HPDE6-E6E7 (cell line): ENCODE results near the gene TP53BP2.
A peak's percentile ranks its signal among the peaks of the same experiment; 100 is the strongest.
"Not testable (repeated sequence)": the region's sequence is repeated elsewhere in the genome, so short reads cannot be mapped to it uniquely, and the experiment has no call there.

Source experiments
- DNase-seq: peaks from one replicate; pipeline ENCODE4 v3.0.0; 2011; ENCODE audit warnings: missing footprints; ENCODE audit errors: extremely low spot score

The TP53BP2 gene, protein sequence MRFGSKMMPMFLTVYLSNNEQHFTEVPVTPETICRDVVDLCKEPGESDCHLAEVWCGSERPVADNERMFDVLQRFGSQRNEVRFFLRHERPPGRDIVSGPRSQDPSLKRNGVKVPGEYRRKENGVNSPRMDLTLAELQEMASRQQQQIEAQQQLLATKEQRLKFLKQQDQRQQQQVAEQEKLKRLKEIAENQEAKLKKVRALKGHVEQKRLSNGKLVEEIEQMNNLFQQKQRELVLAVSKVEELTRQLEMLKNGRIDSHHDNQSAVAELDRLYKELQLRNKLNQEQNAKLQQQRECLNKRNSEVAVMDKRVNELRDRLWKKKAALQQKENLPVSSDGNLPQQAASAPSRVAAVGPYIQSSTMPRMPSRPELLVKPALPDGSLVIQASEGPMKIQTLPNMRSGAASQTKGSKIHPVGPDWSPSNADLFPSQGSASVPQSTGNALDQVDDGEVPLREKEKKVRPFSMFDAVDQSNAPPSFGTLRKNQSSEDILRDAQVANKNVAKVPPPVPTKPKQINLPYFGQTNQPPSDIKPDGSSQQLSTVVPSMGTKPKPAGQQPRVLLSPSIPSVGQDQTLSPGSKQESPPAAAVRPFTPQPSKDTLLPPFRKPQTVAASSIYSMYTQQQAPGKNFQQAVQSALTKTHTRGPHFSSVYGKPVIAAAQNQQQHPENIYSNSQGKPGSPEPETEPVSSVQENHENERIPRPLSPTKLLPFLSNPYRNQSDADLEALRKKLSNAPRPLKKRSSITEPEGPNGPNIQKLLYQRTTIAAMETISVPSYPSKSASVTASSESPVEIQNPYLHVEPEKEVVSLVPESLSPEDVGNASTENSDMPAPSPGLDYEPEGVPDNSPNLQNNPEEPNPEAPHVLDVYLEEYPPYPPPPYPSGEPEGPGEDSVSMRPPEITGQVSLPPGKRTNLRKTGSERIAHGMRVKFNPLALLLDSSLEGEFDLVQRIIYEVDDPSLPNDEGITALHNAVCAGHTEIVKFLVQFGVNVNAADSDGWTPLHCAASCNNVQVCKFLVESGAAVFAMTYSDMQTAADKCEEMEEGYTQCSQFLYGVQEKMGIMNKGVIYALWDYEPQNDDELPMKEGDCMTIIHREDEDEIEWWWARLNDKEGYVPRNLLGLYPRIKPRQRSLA

GRCh38 chr1:223845810-223846682 lies at the start of gene TP53BP2:
Gene TP53BP2 (minus strand): TSS chr1:223845947. CDS start chr1:223845680, 267 bp downstream.
- peak; percentile 86 for DNase-seq

- DNase-seq, result not testable (repeated sequence)
Observed at GRCh38 chr1:223890494-223890893, 44.7 kb upstream of the TP53BP2 start.

GRCh38 chr1:223889319-223889718 lies 43.6 kb upstream of the TP53BP2 start:
- DNase-seq, result not testable (repeated sequence)

DNA sequence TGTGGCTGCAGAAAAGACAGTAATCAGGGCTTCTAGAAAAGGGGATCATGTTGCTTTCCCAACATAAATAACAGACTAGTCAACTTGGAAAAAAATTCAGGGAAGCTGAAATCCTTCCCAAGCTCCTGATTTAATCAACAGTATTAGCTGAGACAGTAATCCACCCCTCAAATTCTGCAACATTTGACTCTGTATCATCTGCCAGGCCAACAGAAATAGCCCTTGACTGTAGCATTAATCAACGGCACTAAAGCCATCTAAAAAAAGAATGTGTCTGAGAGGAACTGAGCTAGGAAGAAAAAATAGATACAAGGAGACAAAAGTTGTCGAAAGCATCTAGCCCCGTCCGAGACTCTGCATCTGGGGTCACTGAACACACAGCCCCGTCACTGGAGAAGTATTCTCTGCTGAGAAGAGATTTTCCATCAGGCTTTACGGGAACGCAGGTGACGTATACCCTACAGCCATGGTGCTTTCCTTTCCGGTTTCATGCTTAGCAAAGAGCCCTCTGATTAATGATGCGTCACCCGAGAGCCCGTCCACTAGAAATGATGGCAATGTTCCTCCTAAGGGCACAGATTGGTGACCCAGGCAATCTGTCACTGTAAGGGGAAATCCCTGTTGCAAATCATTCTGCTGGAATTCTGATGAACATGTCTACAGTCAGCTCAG lies 42.1 kb upstream of the TP53BP2 start:
- peak; percentile 94 for DNase-seq

DNA sequence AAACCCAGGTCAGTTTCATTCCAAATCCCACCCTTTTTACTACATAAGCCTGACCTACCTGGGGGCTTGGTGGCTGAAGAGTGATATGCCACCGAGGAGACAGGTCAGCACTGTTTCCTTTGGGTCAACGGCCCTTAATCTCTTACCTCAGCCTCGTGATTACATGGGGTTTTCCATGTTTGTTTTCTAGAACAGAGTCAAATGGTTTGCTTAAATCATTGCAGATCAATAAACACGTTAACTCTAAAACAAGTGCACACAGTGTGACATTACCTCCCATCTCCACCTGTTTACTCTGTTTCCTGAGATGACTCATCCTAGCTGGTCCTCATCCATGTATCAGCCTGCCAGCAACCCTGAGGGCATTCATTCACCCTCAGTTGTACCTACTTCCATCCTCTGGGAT lies 40.8 kb upstream of the TP53BP2 start:
- no peak for DNase-seq

DNA sequence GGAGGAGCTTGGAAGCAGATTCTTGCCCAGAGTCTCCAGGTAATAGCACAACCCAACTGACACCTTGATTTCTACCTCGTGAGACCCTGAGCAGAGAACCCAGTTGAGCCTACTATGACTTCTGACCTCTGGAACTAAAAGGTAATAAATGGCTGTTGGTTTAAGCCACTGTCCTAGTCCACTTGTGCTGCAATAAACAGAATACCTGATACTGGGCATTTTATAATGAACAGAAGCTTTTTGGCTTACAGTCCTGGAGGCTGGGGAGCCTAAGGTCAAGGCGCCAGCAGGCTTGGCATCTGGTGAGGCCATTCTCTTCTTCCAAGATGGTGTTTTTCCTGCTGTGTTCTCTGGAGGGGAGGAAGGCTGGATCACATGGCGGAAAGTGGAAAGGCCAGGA lies 39.9 kb upstream of the TP53BP2 start:
- DNase-seq, result no peak

GRCh38 chr1:223878598-223879325 lies 33.0 kb upstream of the TP53BP2 start:
- no peak for DNase-seq

DNA sequence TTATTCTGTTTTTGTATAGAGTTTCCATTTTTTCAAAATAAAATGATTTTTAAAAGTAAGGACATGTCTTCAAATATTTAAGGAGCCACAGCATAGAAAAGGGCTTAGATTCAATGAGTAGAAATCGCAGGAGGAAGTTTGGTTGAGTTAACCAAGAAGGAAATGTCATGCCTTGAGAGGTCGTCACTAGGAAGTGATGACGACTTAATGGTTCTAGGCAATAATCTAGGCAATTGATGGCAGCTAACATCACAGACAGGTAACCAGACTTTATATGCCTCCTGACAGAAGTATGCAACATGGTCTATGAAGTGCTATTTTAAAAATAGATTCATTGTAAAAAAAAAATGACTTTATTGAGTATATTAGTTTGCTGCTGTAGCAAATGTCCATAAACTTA lies 32.1 kb upstream of the TP53BP2 start:
- no peak for DNase-seq

DNA sequence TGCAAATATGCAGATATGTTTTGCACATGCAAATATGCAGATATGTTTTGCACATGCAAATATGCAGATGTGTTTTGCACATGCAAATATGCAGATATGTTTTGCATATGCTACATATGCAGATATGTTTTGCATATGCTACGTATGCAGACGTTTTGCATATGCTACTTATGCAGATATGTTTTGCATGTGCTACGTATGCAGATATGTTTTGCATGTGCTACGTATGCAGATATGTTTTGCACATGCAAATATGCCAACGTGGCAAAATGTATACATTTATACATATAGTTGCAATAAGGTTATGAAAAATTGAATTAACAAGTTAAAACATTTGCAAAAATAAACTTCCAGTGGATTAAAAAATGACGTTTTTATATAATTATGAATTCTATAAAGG lies 30.8 kb upstream of the TP53BP2 start:
- DNase-seq, result no peak

- DNase-seq, result peak; percentile 47
Observed at GRCh38 chr1:223873044-223873443, 27.3 kb upstream of the TP53BP2 start.

GRCh38 chr1:223872308-223872901 lies 26.7 kb upstream of the TP53BP2 start:
- DNase-seq, result no peak

GRCh38 chr1:223870617-223871574 lies 25.1 kb upstream of the TP53BP2 start:
- no peak for DNase-seq

GRCh38 chr1:223864599-223865368 lies 19.0 kb upstream of the TP53BP2 start:
- DNase-seq, result not testable (repeated sequence)

DNA sequence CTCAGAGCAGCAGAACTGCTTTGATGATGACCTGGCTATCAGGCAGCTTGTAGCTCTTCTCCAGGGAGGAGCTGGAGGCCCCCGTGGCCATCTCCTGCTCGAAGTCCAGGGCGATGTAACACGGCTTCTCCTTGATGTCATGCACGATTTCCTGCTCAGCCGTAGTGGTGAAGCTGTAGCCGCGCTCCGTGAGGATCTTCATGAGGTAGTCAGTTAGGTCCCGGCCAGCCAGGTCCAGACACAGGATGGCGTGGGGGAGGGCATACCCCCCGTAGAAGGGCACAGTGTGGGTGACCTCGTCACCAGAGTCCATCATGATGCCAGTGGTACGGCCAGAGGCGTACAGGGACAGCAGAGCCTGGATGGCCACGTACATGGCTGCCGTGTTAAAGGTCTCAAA lies 18.3 kb upstream of the TP53BP2 start:
- no peak for DNase-seq

DNA sequence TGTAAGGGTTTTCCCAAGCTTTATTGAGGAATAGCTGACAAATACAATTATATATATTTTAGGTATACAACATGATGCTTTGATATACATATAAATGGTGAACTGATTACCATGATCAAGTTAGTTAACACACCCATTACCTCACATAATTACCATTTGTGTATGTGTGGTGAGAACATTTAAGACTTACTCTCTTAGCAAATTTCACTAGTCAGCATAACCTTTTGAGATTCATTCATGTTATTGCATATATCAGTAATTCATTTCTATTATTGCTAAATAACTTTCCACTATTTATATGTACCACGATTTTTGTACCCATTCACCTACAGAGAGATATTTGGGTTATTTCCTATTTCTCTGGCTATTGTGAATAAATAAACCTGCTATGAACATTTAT lies 16.2 kb upstream of the TP53BP2 start:
- DNase-seq, result no peak

- DNase-seq, result no peak
Observed at GRCh38 chr1:223860051-223860622, 14.4 kb upstream of the TP53BP2 start.

DNA sequence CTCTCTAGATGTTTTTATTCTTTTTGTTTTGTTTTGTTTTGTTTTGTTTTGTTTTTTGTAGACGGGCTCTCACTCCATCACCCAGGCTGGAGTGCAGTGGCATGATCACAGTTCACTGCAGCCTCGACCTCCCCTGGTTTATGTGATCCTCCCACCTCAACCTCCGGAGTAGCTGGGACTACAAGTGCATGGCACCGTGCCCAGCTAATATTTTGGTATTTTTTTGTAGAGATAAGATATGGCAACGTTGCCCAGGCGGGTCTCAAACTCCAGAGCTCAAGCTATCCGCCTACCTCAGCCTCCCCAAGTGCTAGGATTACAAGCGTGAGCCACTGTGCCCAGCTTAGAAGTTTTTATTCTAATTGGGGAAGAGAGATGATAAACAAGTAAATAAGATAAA lies 13.3 kb upstream of the TP53BP2 start:
- DNase-seq, result no peak
